Measurements from ENCODE around the gene CCDC102B. TPM values are rescaled to one million over a fixed set of nuclear protein-coding genes. Genes with fewer than 3 reads are reported as not detected.
"Not testable (repeated sequence)": the region's sequence is repeated elsewhere in the genome, so short reads cannot be mapped to it uniquely, and the experiment has no call there.

CCDC102B gene
- total RNA-seq, 2 experiments from 2014 or later = 1.4 to 1.6 TPM

- Mint-ChIP-seq H3K4me1 (no peaks in the 10 kb centered on the region), H3K9me3 (no peaks in the 10 kb centered on the region), H3K4me3 (no peak overlapping the region), H3K36me3 (no peaks in the 10 kb centered on the region), H3K27ac (no peak overlapping the region), H3K27me3 (no peaks in the 10 kb centered on the region)
- DNase-seq = no peak
These were observed 45.7 kb downstream of the CCDC102B start for GRCh38 chr18:68843473-68844089.

DNA sequence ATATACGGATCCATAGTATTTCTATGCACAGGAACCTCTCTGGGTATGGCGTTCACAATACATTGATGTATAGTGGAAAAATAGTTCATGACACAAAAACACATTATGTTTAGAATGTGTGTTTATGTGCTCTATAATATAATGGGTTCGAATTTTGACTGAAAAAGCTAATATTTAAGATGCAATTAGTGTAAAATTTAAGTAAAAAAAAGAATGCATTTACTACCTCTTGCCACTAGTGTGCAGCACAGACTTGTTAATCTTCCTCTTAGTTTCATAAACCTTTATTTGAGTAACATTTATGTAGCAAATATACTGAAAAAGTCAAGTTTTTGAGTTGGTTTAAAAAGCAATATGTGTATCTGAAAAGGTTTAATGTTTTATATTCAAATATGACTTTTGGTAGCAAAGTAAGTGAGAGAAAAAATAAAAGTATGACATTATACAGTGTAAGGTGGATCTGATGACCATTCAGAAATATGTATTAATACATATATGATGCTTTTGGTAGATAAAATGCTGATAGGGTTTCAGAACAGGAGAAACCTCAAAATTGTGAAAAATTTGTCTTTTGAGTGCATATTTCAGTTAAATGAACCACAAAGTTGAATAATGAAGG lies 49.4 kb downstream of the CCDC102B start:
- no peaks in the 10 kb centered on the region for H3K27me3 Mint-ChIP-seq
- no peak overlapping the region for H3K27ac Mint-ChIP-seq
- DNase-seq = no peak
- no peak overlapping the region for H3K4me3 Mint-ChIP-seq
- no peaks in the 10 kb centered on the region for H3K4me1 Mint-ChIP-seq
- H3K36me3 Mint-ChIP-seq = no peaks in the 10 kb centered on the region
- no peaks in the 10 kb centered on the region for H3K9me3 Mint-ChIP-seq

- no peak overlapping the region for H3K4me3 Mint-ChIP-seq
- DNase-seq = no peak
These were observed 50.4 kb downstream of the CCDC102B start for GRCh38 chr18:68848242-68848641.

GRCh38 chr18:68854786-68855391 lies 57.0 kb downstream of the CCDC102B start:
- no peaks in the 10 kb centered on the region for H3K9me3 Mint-ChIP-seq
- no peaks in the 10 kb centered on the region for H3K27me3 Mint-ChIP-seq
- no peak for DNase-seq
- no peaks in the 10 kb centered on the region for H3K4me1 Mint-ChIP-seq
- no peak overlapping the region for H3K27ac Mint-ChIP-seq
- peaks cover 3% of the 10 kb centered on the region for H3K36me3 Mint-ChIP-seq
- no peak overlapping the region for H3K4me3 Mint-ChIP-seq

More at GRCh38 chr18:68848242-68848641, 50.4 kb downstream of the CCDC102B start:
- Mint-ChIP-seq H3K9me3 (no peaks in the 10 kb centered on the region), H3K36me3 (no peaks in the 10 kb centered on the region), H3K27ac (no peak overlapping the region), H3K4me1 (no peaks in the 10 kb centered on the region), H3K27me3 (no peaks in the 10 kb centered on the region)

DNA sequence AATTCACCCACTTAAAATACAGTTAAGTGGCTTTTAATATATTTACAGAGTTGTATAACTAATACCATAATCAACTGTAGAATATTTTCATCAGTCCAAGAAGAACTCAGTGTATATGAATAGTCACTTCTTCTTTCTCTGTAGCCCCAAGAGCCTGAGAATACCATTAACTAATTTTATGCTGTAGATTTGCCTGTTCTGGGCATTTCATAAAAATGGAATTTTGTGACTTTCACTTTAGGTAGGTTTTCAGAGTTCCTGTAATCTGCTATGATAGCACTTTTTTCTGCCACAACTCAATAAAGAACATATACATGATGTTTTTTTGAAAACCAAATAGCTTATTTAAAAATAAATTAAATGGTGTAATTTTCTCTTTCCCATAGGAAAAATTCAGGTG lies 57.6 kb downstream of the CCDC102B start:
- Mint-ChIP-seq H3K36me3 (peaks cover 3% of the 10 kb centered on the region), H3K27me3 (no peaks in the 10 kb centered on the region), H3K9me3 (no peaks in the 10 kb centered on the region), H3K27ac (no peak overlapping the region), H3K4me1 (no peaks in the 10 kb centered on the region), H3K4me3 (no peak overlapping the region)
- no peak for DNase-seq

GRCh38 chr18:68861365-68861764 lies 63.5 kb downstream of the CCDC102B start:
- Mint-ChIP-seq H3K36me3 (peaks cover 3% of the 10 kb centered on the region), H3K27ac (no peak overlapping the region), H3K4me1 (no peaks in the 10 kb centered on the region), H3K27me3 (no peaks in the 10 kb centered on the region), H3K9me3 (no peaks in the 10 kb centered on the region), H3K4me3 (no peak overlapping the region)
- no peak for DNase-seq

DNA sequence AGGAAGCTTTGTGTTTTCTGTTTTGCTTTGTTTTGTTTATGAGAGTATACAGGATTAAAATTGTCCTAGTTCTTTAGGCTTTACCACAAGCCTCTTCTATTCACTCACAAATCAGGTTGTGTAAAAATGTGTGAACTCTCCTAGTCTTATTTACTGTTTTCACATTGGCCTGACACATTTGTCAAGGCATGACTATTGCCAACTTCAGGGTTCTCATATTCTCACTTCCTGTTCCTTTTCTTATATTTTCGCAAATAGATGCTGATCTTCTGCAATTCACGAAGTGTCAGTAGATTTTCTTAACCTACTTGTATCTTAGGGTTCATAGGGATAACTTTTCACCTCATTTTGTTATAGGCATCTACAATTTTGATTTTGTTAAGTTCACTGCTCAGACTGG lies 67.1 kb downstream of the CCDC102B start:
- H3K4me3 Mint-ChIP-seq = no peak overlapping the region
- no peaks in the 10 kb centered on the region for H3K4me1 Mint-ChIP-seq
- no peak overlapping the region for H3K27ac Mint-ChIP-seq
- H3K27me3 Mint-ChIP-seq = no peaks in the 10 kb centered on the region
- no peaks in the 10 kb centered on the region for H3K36me3 Mint-ChIP-seq
- no peaks in the 10 kb centered on the region for H3K9me3 Mint-ChIP-seq
- DNase-seq = no peak

GRCh38 chr18:68865503-68865902 lies 67.6 kb downstream of the CCDC102B start:
- DNase-seq = no peak
- H3K36me3 Mint-ChIP-seq = no peaks in the 10 kb centered on the region
- H3K9me3 Mint-ChIP-seq = no peaks in the 10 kb centered on the region
- H3K4me3 Mint-ChIP-seq = no peak overlapping the region
- H3K27me3 Mint-ChIP-seq = no peaks in the 10 kb centered on the region
- H3K4me1 Mint-ChIP-seq = no peaks in the 10 kb centered on the region
- no peak overlapping the region for H3K27ac Mint-ChIP-seq

DNA sequence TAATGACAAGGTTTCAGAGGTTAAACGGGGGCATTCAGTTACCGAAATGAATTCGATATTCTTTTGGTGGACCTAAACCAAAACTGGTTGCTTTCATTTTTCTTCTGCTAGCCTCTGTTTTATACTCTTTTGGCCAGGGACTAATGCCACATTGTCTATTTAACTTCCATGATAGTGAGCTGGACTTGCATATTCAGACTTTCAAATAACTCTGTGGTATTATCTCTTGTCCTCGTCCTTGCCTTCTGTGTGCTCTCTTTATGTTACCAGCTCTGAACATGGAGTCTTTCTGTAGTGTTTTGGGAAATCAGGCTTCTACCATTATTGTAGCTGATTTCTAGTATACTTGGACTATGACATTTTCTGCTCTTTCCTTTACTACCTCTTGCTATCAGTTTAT lies 75.1 kb downstream of the CCDC102B start:
- H3K4me1 Mint-ChIP-seq = no peaks in the 10 kb centered on the region
- no peak overlapping the region for H3K4me3 Mint-ChIP-seq
- no peaks in the 10 kb centered on the region for H3K27me3 Mint-ChIP-seq
- no peak for DNase-seq
- no peaks in the 10 kb centered on the region for H3K36me3 Mint-ChIP-seq
- no peaks in the 10 kb centered on the region for H3K9me3 Mint-ChIP-seq
- no peak overlapping the region for H3K27ac Mint-ChIP-seq

- no peak overlapping the region for H3K4me3 Mint-ChIP-seq
- DNase-seq = no peak
- H3K36me3 Mint-ChIP-seq = no peaks in the 10 kb centered on the region
- H3K27me3 Mint-ChIP-seq = no peaks in the 10 kb centered on the region
- no peaks in the 10 kb centered on the region for H3K4me1 Mint-ChIP-seq
- no peaks in the 10 kb centered on the region for H3K9me3 Mint-ChIP-seq
- H3K27ac Mint-ChIP-seq = no peak overlapping the region
These were observed 76.5 kb downstream of the CCDC102B start for GRCh38 chr18:68874361-68874760.

- not testable (repeated sequence) for H3K27ac Mint-ChIP-seq, H3K9me3 Mint-ChIP-seq, H3K36me3 Mint-ChIP-seq, H3K27me3 Mint-ChIP-seq, H3K4me3 Mint-ChIP-seq, DNase-seq, H3K4me1 Mint-ChIP-seq
These were observed 82.1 kb downstream of the CCDC102B start for GRCh38 chr18:68879947-68880346.

- no peak for DNase-seq
- no peak overlapping the region for H3K4me3 Mint-ChIP-seq
- no peaks in the 10 kb centered on the region for H3K9me3 Mint-ChIP-seq
- H3K27ac Mint-ChIP-seq = no peak overlapping the region
- no peaks in the 10 kb centered on the region for H3K36me3 Mint-ChIP-seq
- no peaks in the 10 kb centered on the region for H3K4me1 Mint-ChIP-seq
- no peaks in the 10 kb centered on the region for H3K27me3 Mint-ChIP-seq
These were observed 89.5 kb downstream of the CCDC102B start for GRCh38 chr18:68887410-68887809.

GRCh38 chr18:68893354-68893753 lies 95.5 kb downstream of the CCDC102B start:
- DNase-seq = no peak
- Mint-ChIP-seq H3K36me3 (no peaks in the 10 kb centered on the region), H3K27me3 (no peaks in the 10 kb centered on the region), H3K9me3 (no peaks in the 10 kb centered on the region), H3K27ac (no peak overlapping the region), H3K4me3 (no peak overlapping the region), H3K4me1 (no peaks in the 10 kb centered on the region)

- Mint-ChIP-seq H3K9me3 (no peaks in the 10 kb centered on the region), H3K4me1 (no peaks in the 10 kb centered on the region), H3K4me3 (no peak overlapping the region), H3K27me3 (no peaks in the 10 kb centered on the region), H3K27ac (no peak overlapping the region), H3K36me3 (no peaks in the 10 kb centered on the region)
- DNase-seq = no peak
These were observed 99.4 kb downstream of the CCDC102B start for GRCh38 chr18:68897286-68897685.

DNA sequence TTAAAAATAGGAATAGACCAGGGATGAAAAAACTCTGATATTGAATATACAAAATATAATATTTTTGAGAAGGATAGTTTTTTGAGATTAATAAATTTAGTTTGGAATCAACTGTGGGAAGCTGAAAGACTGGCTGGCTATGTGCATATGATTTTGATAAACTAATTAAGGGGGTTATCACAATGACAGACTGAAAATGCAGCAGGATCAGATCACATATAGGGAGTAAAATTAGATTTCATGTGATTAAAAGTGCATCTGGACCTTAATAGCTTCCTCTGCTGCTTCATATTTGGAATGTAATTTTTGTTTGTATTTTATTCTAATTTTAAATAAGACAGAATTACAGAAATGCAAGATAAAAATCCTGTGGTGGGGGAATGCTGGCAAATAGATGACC lies 111.7 kb downstream of the CCDC102B start:
- no peak for DNase-seq
- Mint-ChIP-seq H3K4me1 (no peaks in the 10 kb centered on the region), H3K27me3 (no peaks in the 10 kb centered on the region), H3K9me3 (peaks cover 2% of the 10 kb centered on the region), H3K27ac (no peak overlapping the region), H3K4me3 (no peak overlapping the region), H3K36me3 (no peaks in the 10 kb centered on the region)

DNA sequence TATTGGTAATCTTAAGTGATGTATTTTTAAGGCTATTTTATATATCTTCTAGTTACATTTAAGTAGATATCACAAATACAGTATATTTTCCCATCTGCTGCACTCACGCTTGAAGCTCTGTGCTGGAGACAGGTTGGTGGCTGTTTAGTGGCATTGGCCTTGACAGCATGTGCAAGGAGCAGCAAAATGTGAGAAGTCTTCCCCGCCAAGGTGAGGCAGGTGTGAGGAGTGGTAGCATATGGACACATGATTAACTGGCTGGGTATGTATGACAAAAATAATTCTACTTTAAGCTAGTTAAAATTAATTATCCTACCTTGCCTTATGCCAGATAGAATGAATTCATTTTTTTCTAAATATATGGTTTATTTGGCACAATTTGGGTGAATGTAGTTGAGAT lies 117.2 kb downstream of the CCDC102B start:
- no peak for DNase-seq
- H3K36me3 Mint-ChIP-seq = no peaks in the 10 kb centered on the region
- peaks cover 5% of the 10 kb centered on the region for H3K4me1 Mint-ChIP-seq
- H3K9me3 Mint-ChIP-seq = peaks cover 2% of the 10 kb centered on the region
- no peak overlapping the region for H3K27ac Mint-ChIP-seq
- no peak overlapping the region for H3K4me3 Mint-ChIP-seq
- no peaks in the 10 kb centered on the region for H3K27me3 Mint-ChIP-seq
